Measurements from ENCODE around the gene CHMP2A. TPM values are rescaled to one million over a fixed set of nuclear protein-coding genes. Genes with fewer than 3 reads are reported as not detected.

The CHMP2A gene
- total RNA-seq: 111 and 120 TPM in 2 replicates

DNA sequence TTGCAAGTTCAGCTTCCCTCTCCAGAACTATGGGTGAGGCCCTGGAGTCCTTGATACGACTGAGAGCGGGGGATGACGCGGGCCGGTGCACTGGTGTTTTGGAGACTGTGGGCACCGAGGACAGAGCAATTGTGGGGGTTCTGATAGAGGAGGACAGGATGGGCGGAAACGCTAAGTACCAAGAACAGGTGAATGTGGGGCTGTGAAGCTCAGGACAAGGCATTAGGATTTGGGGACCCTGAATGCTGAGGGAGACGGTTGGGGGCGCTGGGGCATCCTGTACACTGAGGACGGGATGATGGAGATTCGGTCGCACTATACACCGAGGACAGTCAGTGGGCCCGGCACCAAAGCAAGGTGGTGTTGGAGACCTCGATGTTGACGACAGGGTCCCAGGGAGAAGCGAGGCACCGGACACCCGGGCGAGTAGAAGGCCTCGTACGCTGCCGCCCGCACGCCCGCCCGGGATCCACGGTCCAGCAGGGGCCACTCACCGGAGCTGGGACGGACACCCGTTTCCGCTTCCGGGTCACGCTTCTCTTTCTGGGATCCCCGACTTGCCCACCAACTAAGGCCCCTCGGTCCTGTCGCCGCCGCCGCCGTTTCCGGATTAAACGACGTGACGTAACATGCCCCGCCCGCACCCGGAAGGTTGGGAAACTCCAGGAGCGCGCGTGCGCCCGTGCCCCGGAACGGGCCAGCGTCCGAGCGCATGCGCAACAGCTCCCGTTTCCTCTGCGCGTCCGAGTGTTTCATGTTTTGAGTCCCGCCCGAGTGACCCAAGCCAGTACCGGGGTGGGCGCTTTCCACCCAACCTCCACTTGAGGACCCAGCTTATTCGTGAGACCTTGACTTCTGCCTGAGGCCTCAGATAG, at the start of gene CHMP2A:
TSS of gene CHMP2A (minus strand) at position 612 of the 875 bp plus-strand sequence. CDS start 893 bp downstream, outside the sequence.
- peak within 1 kb of the TSS; percentile 88 for H3K4me3 ChIP-seq (ENCODE audit: low read depth, low read length)
- TF ChIP-seq, protein P1, sequence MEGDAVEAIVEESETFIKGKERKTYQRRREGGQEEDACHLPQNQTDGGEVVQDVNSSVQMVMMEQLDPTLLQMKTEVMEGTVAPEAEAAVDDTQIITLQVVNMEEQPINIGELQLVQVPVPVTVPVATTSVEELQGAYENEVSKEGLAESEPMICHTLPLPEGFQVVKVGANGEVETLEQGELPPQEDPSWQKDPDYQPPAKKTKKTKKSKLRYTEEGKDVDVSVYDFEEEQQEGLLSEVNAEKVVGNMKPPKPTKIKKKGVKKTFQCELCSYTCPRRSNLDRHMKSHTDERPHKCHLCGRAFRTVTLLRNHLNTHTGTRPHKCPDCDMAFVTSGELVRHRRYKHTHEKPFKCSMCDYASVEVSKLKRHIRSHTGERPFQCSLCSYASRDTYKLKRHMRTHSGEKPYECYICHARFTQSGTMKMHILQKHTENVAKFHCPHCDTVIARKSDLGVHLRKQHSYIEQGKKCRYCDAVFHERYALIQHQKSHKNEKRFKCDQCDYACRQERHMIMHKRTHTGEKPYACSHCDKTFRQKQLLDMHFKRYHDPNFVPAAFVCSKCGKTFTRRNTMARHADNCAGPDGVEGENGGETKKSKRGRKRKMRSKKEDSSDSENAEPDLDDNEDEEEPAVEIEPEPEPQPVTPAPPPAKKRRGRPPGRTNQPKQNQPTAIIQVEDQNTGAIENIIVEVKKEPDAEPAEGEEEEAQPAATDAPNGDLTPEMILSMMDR (IDR thresholded peaks at IDR 0.05; ENCODE audit: insufficient read depth, low read depth, low read length): no peak
- DNase-seq (ENCODE audit: low read depth): peak; percentile 98

DNA sequence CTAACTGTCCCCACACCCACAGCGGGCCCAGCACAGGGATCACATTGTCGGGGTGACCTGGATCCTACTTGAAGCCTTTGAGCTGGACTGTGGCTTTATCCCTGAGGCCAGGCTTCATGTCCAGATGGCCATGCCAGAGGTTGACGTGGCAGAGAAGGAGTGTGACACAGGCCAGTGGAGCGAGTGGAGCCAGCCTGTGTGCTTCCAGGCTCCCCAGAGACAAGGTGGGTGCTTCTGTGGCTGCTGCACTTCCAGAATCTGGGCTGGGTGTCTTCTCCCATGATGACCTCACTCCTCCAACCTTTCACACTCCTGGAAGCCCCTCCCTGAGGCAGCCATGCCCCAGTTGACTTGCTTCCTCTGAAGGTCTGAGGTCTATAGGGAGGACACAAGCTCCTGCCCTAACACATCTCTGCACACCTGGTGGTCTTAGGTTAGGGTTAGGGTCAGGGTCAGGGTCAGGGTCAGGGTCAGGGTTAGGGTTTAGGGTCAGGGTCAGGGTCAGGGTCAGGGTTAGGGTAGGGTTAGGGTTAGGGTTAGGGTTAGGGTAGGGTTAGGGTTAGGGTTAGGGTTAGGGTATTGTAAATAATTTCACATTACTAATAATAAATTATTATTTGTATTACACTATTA, 31.3 kb upstream of the CHMP2A start:
- no peak for DNase-seq (ENCODE audit: low read depth)
- H3K4me3 ChIP-seq (ENCODE audit: low read depth, low read length): no peak overlapping the region
- TF ChIP-seq, protein P1 (IDR thresholded peaks at IDR 0.05; ENCODE audit: insufficient read depth, low read depth, low read length): no peak

DNA sequence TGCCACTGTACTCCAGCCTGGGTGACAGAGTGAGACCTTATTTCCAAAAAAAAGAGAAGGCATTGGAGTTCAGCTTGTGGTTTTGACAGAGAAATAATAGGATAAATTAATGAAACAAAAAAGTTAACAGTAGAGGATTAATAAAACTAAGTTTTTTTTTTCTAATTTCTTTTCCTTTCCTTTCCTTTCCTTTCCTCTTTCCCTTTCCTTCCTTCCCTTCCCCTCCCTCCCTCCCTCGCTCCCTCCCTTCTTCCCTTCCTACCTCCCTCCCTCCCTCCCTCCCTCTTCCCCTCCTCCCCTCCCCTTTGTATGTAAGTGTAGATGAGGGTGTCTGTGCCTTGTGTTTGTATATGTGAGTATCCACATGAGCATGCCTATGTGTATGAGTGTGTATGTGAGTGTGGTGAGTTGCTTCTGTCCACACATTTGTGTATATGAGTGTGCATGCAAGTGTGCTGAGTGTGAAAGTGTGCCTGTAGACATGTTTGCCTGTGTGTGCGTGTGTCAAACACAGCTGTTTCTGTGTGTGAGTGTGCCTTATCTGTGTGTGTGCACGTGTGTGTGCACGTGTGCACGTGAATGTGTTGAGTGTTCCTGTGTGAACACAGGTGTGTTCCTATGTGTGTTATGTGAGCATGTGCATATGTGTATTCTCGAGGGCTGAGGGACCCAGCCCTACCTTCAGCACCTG, 30.7 kb upstream of the CHMP2A start:
- no peak overlapping the region for H3K4me3 ChIP-seq (ENCODE audit: low read depth, low read length)
- TF ChIP-seq, protein P1 (IDR thresholded peaks at IDR 0.05; ENCODE audit: insufficient read depth, low read depth, low read length): no peak
- DNase-seq (ENCODE audit: low read depth): no peak

DNA sequence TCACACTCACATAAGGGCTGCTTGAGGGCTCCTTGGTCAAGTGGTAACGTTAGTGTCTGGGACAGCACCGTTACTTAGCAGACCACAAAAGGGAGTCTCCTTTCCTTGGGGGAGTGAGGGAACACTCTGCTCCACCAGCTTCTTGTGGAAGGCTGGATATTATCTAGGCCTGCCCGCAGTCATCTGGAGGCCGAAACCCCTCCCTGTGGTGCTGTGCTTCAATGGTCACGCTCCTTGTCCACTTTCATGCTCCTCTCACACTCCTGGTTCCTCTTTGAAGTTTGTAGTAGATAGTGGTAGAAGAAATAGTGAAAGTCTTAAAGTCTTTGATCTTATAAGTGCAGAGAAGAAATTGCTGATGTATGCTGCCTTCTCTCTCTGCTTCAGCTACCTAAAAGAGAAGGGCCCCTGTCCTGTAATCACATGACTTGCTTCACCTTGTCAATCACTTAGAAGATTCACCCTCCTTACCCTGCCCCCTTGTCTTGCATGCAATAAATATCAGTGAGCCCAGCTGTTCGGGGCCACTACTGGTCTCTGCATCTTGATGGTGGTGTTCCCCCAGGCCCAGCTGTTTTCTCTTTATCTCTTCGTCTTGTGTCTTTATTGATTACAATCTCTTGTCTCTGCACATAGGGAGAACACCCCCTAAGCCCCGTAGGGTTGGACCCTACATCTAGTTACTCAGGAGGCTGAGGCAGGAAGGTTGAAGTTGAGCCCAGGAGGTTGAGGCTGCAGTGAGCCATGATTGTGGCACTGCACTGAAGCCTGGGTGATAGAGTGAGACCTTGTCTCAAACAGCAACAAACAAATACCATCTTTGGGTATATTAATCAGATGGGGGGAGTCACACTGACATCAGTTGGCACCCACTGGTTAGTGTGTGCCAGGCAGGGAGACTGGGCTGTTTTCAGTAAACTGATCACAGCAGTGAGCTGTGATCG, 29.9 kb upstream of the CHMP2A start:
- no peak overlapping the region for H3K4me3 ChIP-seq (ENCODE audit: low read depth, low read length)
- TF ChIP-seq, protein P1 (IDR thresholded peaks at IDR 0.05; ENCODE audit: insufficient read depth, low read depth, low read length): no peak
- DNase-seq (ENCODE audit: low read depth): no peak

DNA sequence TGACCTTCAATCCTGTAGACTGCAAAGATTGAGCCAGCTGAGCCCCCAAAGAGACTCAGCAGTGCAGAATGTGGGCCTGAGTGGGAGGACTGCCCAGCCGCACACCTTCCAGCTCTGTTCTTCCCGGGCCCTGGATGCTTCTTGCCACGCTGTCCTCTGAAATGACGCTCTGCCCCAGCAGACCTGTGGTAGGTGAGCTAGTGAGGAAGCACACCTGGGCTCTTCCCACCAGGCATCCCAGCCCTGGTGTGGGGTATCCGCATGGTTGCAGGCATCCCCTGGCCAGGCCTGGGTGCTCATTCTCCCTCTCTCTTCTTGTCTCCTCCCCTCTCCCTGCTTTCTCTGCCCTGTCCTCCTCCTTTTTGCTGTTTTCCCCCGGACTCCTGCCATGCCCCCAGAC, 28.1 kb upstream of the CHMP2A start:
- no peak for DNase-seq (ENCODE audit: low read depth)
- no peak overlapping the region for H3K4me3 ChIP-seq (ENCODE audit: low read depth, low read length)
- TF ChIP-seq, protein P1 (IDR thresholded peaks at IDR 0.05; ENCODE audit: insufficient read depth, low read depth, low read length): no peak

Measured in fibroblast of villous mesenchyme (primary cell).